ENCODE results near the gene LNX1.

The LNX1 gene

DNA sequence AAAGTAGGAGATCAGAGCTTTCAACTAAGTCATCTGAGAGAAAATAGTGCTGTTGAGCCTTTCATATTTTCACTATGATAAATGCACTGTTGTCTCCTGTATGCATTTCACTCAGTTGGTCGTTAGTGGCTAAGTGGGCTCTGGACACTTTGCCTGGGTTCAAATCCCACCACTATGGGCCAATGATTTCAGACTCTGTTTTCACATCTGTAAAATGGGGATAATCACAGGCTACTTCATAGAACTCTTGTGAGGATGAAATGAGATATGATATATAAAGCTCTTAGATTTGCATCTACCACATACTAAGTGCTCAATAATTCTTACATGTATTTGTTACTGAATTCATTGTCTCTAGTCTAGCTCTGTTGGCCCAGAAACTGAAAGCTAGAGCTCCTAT is 16.8 kb downstream of the LNX1 start:
- in situ Hi-C loops (cut with HindIII; ENCODE audit: low sequenced_read_pairs) = no loop called here

DNA sequence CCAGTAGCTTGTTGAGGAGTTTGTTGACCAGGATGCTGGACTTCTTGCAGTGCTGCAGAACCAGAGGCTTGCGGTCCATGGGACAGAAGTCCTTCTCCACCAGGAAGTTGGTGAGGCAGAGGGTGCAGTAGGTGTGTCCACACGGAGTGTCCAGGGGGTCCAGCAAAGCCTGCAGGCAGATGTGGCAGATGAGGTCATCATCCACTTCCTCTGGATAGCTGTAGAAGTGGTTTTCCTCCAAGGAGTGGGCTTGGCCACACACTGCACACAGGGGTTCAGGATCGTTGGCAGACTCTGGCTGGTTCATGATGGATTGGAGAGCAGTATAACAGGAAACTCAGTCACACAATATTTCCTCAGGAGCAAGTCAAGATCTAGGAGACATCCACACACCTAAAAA is 17.6 kb downstream of the LNX1 start:
- in situ Hi-C loops (cut with HindIII; ENCODE audit: low sequenced_read_pairs) = no loop called here

DNA sequence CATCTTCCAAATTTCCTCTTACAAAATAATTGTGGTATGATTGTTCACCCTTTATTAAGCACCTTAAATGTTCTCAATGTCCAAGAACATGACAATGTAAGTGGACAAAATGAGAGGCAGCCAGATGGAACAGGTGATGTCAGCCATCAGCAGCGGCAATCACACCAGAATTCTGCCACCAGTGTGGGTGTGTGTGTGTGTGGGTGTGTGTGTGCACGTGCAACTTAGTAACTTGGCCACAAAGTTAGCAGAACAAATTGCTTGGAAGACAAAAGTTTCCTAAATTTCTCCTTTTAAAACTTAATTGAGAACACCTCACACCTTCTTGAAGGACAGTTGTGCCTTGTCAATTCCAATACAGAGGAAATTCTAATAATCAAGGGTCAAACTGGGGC is 18.7 kb downstream of the LNX1 start:
- in situ Hi-C loops (cut with HindIII; ENCODE audit: low sequenced_read_pairs) = no loop called here

DNA sequence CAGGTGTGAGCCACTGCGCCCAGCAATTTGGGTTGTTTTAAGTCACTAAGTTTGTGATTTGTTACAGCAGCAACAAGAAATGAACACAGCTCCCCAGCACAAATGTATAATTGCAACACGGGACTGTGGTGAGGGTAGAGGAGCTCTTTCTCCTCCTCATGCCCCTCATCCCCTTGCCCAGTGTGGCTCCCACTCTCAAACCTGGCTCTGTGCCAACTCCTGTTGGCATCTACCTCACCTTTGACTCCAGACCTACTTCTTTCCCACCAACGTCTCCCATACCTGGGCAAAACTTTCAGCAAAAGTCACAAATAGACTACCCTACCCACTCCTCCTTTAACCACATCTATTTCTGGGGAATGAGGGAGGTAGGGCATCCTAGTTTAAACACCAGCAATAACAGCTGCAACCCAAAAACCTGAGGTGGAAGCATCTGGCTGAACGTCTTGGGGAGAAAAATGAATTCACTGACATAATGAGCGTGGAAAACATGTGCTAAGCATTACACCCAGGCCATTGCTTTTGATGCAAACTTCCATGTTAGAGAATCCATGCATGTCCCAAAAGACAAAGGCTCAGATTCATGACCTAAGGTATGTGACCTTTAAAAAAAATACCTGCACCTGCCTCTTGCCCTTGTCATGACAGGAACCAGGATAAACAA is 19.2 kb downstream of the LNX1 start:
- in situ Hi-C loops (cut with HindIII; ENCODE audit: low sequenced_read_pairs) = no loop called here

DNA sequence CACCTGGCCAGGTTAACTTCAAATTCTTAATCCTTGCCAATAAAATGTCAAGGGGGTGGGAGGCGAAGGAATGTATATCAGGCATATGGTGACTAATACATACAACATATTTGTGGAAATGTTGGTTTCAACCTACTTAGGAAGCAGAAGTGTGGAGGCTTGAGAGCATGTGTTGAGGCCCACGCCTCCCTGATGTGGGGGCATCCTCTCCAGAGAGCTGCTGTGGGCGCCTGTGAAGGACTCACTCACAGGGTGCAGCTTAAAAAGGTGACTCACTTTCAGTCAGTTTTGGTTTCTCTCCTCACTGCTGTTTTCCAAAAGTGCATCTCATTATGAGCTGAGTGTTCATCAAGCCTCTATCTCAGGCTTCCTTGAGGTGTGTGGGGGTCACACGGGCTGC is 27.5 kb downstream of the LNX1 start:
- in situ Hi-C loops (cut with HindIII; ENCODE audit: low sequenced_read_pairs) = no loop called here

DNA sequence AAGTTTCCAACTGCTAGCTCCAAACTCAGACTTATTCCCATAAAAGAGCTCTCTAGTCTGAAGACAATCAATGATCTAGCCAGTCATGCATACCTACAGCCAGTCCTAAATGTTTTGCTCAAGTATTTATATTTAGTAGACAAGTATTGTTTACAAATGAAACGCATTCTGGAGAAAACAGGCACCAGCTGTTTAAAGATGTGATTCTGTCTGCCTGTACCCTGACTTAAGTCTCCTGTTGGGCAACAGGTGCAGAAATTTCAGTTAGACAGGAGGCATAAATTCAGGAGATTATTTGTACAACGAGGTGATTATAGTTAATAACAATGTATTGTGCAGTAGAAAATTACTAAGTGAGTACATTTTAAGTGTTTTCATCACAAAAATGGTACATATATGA is 28.9 kb downstream of the LNX1 start:
- in situ Hi-C loops (cut with HindIII; ENCODE audit: low sequenced_read_pairs) = no loop called here

DNA sequence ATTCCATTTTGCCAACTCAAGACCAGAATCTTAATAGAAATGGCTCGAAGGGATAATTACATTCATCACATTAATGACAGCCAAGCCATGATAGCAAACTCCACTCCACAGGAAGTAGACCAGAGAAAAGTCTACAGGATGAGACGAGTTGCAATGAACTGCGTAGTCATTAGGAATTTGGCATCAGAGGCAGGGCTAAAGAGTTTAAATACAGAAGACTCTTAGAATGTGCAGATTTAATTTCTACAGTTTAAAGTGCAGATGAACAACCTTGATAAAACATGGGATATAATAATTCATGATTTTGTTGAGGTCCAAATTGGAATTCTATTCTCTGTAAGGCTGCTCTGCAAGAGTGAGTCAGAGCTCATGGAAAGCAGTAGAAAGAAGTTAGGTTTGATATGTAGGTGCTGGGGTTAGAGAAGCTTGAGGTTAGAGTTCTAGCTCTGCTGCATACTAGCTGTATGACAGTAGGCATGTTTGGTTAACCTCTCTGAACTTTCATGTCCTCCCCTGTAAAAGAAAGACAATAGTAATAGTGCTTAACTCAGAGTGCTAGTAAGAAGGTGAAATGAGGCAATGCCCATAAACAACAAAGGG is 32.2 kb downstream of the LNX1 start:
- in situ Hi-C loops (cut with HindIII; ENCODE audit: low sequenced_read_pairs) = no loop called here

DNA sequence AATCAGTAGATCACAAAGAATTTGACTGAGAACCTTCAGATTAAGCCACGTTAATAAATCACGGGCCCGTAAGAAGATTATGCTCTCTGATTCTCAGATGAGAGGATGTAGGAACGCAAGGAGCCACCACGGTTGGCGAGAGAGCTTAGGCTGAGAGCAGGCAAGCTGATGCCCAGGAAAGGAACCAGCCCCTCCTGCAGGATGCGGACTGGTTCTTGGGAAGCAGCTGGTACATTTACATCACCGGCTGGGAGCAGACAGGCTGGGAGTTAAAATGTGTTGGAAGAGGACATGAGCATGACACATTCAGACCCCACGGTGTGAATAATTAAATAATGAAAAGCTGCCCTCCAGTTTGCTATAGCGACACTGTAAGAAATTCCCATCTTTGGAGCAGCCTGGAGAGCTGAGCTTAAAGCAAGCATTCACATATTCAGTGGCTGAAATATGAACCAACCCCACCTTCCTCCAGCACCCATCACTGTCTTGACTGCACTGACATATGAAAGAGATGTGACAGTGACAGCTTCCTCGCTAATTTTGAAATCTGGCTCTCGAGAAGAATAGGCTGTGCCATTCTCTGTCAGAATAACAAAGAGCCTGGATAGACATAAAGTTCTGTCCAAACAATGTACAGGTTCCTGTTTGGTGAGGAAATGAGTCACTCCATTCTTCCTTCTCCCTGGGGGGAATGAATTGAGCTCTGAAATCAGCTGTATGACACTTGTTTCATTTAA is 33.1 kb downstream of the LNX1 start:
- in situ Hi-C loops (cut with HindIII; ENCODE audit: low sequenced_read_pairs) = no loop called here

DNA sequence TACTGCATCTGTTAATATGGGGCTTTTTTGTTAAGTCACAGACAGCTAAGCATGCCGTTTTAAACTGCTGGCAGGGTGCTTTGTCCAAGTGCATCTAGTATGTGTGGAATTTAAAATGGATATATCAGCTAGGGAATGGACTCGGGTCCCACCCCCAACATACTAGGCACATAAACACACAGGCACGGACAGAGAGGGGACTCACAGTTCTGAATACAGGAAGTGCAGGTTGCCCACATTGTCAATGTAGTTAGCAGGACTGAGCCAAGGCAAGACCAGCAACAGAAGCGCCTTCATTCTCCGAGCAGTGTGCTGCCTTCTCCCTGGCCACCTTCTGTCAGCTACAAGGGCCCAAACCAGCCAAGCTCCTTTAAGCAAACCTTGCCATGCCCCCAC is 33.6 kb downstream of the LNX1 start:
- in situ Hi-C loops (cut with HindIII; ENCODE audit: low sequenced_read_pairs) = no loop called here

DNA sequence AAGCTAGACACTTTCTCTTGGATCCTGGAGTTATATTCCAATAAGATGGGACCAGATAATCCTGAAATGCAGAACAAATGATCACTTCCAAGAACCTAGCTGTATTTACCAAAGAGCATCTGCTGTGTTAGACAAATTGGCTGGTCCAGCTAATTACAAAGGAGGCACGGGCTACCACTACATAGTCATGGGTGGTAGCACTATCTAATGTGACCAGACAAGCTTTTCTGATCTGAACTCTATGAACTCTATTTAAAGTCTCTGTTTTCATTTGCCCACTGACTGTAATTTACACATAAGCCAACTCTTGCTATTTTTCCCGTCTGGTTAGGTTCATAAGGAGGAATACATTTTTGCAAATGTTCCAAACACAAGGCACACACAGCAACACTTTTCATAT is 34.6 kb downstream of the LNX1 start:
- in situ Hi-C loops (cut with HindIII; ENCODE audit: low sequenced_read_pairs) = no loop called here

DNA sequence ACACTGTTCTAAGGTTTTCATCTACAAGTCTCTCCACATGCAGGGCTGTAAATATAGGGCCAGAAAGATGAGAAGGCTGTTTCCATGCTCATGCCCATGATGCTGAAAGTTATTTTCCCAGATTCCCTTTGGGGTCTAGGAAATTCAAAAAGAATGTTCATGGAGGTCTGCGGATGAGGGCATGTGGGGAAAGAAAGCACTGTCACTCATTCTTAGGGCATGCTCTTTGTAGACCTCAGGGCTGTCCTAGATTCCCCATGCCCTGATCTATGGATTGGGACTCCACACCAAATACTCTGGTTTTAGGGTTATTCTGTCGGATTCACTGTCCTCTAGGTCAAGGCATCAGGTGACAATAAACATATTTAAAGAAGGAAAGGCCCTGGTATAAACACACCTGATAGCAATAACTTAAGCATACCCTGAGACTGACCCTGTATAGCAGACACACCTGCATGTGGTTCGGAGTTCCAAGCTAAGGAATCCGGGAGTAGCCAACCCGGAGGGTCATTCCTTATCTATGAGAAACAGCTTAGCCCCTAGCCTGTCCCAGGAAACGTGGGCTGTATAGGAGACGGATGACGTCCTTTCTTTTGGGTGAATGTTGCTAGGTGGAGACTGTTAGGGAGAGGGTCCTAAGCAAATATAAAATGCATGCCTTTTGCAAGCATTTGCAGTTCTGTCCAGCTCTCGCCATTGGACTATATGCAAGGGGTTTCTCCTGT is 37.6 kb downstream of the LNX1 start:
- in situ Hi-C loops (cut with HindIII; ENCODE audit: low sequenced_read_pairs) = no loop called here

DNA sequence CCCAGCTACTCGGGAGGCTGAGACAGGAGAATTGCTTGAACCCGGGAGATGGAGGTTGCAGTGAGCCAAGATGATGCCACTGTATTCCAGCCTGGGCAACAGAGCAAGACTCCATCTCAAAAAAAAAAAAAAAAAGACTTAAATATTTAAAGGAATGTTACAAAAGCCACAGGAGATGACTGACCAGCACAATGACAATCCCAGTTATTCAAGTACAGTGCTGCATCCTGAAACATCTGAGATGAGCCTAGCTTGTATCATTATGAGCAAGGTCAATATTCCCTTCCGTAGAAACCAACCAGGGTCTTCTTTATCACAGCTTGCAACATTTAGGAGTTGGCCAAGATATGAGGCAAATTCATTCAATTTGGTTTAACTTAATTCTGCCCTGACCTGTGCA is 38.6 kb downstream of the LNX1 start:
- in situ Hi-C loops (cut with HindIII; ENCODE audit: low sequenced_read_pairs) = no loop called here

DNA sequence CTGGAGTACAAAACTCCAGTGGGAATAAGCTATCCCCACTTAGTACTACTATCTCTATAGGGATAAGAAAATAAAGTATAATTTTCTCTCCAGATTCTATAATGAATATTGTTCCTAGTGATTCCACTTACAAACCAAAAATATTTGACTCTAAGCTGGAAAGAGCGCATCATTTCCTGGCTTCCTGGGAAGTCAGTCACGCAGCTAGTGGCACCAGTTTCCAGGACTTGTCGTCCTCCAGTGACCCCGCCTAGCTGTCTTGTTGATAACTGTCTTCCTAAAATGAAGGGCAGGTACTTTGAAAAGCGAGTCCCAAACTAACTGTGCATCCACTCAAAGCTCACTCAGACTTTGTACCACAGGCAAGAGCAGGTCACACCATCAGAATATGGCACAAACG is 39.3 kb downstream of the LNX1 start:
- in situ Hi-C loops (cut with HindIII; ENCODE audit: low sequenced_read_pairs) = no loop called here

DNA sequence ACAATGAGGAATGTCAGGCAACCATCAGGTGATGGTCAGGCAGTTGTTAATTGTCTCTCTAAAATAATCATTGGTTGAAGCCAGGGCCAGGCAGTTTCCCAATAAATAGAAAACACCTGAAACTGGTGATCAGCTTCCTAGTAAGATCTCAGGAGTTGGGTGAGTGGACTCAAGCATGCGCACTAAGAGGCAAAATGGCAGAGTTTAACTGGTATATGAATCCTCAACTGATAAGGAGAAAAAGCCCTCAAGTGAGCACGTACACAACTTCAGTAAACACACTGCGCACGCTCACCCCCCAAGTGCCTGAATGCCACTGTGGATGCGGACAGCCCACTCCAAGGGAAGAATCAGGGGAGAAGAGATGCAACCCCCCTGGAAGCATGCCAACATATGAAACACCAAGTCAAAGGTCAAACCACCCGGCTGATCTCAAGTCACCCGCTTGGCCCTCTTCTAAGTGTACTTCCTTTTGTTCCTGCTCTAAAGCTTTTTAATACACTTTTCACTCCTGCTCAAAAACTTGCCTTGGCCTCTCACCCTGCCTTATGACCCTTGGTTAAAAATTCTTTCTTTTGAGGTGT is 39.9 kb downstream of the LNX1 start:
- in situ Hi-C loops (cut with HindIII; ENCODE audit: low sequenced_read_pairs) = no loop called here

DNA sequence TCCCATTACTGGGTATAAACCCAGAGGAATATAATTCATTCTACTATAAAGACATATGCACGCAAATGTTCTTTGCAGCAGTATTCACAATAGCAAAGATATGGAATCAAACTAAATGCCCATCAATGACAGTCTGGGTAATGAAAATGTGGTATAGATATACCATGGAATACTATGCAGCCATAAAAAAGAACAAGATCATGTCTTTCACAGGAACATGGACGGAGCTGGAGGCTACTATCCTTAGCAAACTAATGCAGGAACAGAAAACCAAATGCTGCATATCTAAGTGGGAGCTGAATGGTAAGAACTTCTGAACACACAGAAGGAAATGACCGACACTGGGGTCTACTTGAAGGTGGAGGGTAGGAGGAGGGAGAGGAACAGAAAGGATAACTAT is 42.6 kb downstream of the LNX1 start:
- in situ Hi-C loops (cut with HindIII; ENCODE audit: low sequenced_read_pairs) = no loop called here

DNA sequence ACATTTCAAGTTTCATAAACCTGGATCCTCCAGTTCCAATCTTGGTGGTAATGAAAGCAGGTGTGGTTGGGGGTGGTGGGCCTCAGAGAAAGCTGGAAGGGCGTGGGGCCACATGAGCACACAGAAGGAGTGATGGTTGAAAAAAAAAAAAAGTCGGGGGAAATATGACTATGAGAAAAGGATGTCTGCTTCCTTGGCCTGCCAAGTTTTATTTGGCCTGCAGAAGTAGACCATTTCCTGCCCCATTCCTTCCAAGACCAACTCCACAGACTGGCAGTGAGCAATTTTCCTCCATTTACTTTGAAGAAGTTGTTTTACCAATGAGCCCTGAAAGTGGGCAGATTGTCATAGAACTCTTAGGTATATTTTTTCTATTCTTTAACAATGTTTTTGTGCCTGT is 43.3 kb downstream of the LNX1 start:
- in situ Hi-C loops (cut with HindIII; ENCODE audit: low sequenced_read_pairs) = no loop called here

DNA sequence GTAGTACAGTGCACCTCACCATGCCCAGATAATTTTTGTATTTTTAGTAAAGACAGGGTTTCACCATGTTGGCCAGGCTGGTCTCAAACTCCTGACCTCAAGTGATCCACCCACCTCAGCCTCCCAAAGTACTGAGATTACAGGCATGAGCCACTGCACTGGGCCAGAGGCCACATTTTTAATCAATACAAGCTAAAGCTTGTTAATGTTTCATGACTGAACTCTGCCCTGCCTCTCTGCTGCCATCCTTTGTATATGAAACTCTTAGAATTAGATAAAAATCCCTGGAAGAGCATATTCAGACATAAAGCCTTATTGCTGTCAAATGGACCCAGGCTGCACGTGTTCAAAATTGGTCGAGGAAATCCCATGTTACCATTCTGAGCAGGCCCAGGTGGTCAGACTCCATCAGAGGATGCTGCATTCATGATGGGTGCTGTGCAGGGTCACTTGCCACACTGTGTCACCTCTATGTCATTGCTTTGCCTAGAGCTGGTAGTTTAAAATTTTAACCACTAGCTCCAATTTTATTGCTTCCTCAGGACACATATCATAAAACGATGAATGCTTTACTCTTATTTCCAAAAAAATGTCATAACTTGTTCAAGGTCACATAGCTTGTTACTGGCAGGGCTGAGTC is 45.2 kb downstream of the LNX1 start:
- in situ Hi-C loops (cut with HindIII; ENCODE audit: low sequenced_read_pairs) = no loop called here

DNA sequence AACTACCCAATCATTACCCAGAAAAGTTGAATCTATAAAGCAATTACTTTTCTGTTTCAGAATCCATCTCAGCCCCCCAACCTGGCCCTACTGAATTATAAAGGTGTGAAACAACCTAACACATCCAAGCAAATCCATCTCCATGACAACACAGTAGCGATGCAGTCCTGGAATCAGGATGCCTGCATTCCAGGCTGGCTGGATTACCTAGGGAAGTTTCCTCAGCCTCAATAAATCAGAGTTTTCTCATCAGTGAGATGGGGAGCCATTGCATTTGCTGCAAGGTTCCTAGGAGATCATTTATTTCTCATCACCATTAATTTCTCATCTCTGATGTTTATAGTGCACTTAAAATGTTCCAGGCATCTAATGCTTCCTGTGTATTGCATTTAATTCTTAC is 46.0 kb downstream of the LNX1 start:
- in situ Hi-C loops (cut with HindIII; ENCODE audit: low sequenced_read_pairs) = no loop called here

DNA sequence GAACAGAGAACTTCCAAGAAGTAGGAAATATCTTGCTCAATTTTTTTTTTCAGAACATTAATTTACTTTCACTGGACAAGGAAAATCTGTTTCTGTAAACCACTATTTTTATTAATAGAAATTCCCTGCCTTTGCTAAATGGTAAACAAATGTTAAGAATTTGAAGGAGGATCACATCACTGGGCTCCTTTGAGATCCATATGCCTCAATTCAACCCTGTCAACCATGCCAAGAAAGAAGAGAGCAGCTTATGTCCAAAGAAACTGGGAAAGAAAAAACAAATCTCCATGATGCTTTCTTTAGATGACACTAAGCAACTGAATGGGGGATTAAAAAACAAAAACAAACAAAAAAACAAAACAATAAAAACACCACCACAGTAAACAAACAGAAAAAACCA is 47.7 kb downstream of the LNX1 start:
- in situ Hi-C loops (cut with HindIII; ENCODE audit: low sequenced_read_pairs) = no loop called here

DNA sequence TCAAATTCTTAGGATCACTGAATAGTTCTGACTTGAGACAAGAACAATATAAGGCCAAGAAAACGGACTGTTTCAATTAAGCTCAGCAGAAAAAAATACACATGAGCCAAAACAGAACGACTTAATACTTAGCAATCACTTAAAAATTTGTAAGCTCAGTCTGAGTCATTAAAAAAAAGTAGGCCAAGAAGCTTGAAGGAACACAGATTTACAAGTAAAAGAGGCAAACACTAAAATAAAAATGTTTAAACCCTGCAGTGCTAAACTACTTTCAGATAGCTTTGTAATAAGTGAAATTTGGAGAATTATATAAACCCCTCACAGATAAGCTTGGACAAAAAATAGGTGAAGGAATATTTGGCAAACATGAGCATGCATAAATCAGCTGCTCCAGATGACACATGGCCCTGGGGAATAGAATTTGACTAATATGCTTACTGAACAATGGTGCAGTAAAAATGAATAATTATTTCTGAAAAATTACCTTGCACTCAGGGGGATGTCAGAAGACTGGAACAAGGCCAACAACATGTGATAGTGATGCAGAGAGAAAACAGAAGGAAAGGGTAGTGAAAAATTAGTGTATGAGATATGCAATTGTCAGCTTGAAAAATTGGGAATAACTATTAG is 49.6 kb downstream of the LNX1 start:
- in situ Hi-C loops (cut with HindIII; ENCODE audit: low sequenced_read_pairs) = no loop called here

DNA sequence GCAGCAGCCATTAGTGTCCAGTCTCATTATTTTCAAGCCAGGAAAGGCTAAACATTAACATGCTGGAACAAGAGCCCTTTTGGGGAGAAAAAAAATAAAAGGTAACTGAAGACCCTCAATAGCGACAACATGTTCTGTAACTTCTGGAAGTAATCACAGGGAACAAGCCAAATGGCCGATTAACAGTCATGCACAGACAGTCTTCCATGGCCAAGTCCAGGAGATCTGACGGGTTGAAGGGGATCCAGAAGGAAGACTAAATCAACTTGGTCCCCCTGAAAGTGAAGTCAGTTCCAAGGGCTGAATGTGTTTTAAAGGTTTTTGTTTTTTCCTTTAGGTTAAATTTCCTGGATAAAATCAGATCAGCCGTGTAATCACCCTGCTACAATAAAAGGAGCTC is 52.5 kb downstream of the LNX1 start:
- in situ Hi-C loops (cut with HindIII; ENCODE audit: low sequenced_read_pairs) = no loop called here
